Measurements from ENCODE around the gene UCK1.
"Not testable (repeated sequence)": the region's sequence is repeated elsewhere in the genome, so short reads cannot be mapped to it uniquely, and the experiment has no call there.

The UCK1 gene

DNA sequence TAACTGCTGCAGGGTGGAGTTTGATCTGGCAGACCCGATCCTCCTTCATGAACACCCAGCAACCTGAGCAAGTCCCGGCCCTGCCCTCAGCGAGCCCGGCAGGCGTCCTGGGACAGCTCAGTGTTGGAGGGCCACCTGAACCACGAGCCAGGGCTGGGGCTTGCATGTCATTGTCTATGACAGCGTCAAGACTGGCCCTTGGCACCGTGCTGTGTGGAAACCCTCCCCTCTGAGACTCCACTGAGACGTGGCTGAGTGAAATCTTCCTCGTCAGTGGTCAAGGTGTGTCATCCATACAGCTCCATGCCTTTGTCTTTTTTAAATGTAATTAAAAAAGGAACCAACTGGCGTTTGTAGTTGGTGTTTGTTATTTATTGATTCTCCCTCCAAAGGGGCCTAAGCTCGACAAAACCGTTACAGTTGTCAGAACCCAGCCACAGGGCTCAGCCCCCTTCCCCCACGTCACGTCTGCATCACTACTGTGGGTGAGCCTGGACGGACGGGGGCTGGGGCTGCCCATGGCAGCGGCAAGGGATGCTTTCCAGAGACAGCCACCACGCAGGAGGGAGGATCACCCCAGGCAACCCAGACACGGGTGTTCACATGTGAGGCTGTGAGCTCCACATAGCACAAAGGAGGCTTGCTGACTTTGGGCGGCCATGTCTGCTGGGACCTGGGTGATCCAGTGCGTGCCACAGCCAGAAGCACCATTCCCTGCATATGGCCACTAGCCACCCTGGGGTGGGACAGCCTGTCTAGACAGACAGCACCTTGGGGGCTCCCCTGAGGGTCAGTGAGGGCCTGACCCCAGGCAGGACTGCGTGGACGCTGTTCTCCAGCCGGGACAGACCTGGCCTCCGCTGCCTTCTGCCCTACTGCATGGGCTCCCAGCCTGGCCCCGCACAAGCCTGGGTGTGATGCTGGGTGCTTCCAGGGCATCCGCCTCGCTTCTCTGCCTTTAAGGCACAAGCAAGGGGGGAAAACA lies 7.3 kb downstream of the UCK1 start:
- no peak for DNase-seq (ENCODE audit: low read depth)

DNA sequence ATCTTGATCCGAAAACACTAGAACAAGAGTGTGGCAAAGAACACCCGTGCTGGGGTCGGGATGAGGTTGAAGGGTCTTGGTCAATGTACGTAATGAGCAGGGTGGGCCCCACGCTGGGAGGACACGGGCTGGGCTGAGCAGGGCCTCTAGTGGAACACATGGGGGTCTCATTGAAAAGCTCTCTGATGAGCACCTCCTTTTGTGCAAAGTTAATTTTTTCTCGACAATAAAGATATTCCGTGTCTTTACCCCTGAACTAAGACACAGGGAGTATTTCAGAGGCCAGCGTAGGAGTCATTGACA lies 8.0 kb downstream of the UCK1 start:
- no peak for DNase-seq (ENCODE audit: low read depth)

DNA sequence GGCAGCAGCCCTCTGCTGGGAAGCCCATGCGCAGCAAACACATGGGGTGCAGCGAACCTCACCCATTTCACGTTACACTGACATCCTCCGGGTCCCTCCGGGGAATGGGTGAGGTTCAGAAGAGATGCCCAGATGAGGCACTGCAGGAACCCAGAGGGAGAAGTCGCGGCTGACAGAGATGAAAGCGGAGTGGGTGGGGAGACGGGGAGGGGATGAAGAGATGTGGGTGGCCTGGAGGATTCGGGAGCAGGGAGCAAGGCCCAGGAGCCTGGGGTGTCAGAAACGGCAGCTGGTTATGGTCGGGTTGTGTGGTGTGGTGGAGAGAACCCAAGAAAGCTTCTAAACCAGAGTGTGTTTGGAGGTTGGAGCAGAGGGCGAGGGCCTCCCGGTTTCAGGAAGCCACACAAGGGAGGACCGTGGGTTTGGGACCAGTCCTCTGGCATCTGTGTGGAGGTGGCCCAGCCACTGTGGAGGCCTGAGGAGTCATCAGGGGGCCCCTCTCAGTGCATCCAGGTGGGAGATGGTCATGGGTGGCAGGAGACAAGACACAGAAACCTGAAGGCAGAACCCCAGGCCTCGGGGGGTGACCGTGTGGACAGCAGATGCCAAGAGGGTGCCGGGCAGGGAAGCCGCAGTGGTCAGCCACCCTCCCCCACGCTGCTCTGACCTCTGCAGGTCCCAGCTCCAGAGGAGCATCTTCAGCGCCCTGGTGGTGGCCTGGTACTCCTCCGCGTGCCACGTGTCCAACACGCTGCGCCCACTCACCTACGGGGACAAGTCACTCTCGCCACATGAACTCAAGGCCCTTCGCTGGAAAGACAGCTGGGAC lies 8.6 kb downstream of the UCK1 start:
- no peak for DNase-seq (ENCODE audit: low read depth)

DNA sequence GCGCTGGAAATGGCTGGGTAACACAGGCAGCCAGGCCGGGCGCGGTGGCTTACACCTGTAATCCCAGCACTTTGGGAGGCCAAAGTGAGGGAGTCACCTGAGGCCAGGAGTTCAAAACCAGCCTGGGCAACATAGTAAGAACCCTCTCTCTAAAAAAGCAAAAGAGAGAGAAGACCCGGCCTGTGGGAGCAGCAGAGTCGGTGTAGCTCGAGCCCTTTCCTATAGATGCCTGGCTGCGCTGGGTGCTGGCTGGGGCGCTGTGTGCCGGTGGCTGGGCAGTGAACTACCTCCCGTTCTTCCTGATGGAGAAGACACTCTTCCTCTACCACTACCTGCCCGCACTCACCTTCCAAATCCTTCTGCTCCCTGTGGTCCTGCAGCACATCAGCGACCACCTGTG lies 9.2 kb downstream of the UCK1 start:
- DNase-seq (ENCODE audit: low read depth): no peak

DNA sequence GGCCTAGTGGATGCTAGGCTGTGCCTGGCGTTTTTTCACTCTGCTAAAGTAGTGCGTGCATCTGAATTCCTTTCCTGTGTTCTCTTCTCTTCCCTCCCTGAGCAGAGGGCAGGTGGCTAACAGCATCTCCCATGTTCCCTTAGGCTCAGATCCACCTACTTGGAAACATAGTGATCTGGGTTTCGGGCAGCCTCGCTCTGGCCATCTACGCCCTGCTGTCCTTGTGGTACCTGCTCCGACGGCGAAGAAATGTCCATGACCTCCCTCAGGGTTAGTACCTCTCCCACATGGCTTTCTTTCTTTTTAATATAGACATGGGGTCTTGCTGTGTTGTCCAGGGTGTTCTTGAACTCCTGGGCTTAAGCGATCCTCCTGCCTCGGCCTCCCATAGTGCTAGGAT lies 9.9 kb downstream of the UCK1 start:
- DNase-seq (ENCODE audit: low read depth): no peak

DNA sequence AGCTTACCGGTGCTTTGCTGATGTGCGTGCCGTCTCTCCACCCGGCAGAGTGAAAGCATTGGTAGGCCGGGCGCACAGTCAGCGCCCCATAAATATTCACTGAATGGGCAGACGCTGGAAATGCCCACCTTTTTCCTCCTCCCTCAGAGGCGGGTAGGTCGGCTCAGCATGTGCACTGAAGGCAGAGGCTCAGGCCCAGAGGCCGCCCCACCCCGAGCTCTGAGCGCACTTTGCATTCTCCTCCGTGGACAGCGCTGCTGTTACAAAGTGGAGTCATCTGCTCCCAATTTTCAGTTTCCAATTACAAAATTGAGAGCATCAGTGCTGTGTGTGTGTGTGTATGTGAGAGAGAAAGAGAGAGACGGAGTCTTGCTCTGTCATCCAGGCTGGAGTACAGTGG lies 10.6 kb downstream of the UCK1 start:
- no peak for DNase-seq (ENCODE audit: low read depth)

DNA sequence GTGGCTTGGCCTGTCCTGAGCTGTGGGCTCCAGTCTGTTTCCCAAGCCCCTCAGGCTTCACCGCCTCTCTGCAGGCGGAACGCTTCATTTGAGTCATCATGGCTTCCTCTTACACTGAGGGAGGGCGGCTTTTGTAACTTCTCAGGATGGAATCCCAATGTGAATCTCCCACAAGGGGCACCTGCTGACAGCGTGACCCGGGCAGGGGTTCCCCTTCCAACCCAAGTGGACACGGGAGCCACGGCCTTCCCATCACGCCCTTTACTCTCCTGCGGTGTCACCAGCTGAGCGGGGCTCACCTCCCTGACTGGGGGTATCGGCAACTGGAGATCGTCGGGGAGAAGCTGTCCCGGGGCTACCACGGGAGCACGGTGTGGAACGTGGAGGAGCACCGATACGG lies 12.5 kb downstream of the UCK1 start:
- DNase-seq (ENCODE audit: low read depth): no peak

DNA sequence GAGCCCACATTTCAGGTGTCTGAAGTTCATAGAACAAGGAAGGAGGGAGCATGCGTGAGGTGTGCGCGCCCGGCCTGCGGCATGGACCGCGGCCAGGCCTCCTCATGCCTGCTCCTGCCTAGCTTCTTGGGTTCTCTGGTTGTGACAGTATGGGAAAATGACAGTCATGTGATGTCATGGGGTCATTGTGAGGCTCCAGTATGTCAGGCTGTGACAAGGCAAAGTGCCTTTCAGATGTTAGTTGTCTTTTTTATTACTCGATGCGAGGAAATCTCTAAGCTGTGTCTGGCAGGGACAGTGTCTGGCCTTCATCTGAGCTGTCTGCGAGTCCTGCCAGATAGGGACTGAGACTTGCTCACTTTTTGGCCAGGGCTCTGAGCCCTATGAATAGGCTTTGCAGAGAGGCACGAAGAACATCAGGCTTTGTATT lies 13.3 kb downstream of the UCK1 start:
- DNase-seq (ENCODE audit: low read depth): no peak

DNA sequence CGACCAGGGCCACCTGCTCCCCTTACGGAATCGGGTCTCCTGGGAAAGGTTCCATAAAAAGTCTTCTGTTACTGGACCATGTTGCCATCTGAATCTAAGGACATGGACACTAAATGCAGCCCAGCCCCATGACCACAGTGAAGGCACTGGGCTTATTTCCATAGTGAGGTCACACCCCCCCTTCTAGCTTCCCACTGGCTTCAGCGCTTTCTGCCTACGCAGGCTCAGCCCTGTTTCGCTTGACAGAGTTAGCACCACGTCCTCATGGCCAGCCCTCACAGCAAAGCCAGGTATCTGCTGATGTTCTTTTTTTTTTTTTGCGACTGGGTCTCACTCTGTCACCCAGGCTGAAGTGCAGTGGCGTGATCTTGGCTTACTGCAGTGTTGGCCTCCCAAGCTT lies 14.1 kb downstream of the UCK1 start:
- no peak for DNase-seq (ENCODE audit: low read depth)

DNA sequence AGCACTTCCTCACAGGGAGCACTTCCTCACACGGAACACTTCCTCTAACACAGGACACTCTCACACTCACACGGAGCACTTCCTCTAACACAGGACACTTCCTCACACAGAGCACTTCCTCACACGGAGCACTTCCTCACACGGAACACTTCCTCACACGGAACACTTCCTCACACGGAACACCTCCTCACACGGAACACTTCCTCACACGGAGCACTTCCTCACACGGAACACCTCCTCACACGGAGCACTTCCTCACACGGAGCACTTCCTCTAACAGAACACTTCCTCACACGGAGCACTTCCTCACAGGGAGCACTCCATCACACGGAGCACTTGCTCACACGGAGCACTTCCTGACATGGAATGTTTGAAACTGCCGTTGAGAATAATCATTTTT lies 15.0 kb downstream of the UCK1 start:
- DNase-seq (ENCODE audit: low read depth): no peak

DNA sequence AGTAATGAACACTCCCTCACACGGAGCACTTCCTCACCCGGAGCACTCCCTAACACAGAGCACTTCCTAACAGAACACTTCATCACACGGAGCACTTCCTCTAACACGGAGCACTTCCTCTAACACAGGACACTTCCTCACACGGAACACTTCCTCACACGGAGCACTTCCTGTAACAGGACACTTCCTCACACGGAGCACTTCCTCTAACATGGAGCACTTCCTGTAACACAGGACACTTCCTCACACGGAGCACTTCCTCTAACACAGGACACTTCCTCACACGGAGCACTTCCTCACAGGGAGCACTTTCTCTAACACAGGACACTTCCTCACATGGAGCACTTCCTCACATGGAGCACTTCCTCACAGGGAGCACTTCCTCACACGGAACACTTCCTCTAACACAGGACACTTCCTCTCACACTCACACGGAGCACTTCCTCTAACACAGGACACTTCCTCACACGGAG lies 15.5 kb downstream of the UCK1 start:
- not testable (repeated sequence) for DNase-seq (ENCODE audit: low read depth)

DNA sequence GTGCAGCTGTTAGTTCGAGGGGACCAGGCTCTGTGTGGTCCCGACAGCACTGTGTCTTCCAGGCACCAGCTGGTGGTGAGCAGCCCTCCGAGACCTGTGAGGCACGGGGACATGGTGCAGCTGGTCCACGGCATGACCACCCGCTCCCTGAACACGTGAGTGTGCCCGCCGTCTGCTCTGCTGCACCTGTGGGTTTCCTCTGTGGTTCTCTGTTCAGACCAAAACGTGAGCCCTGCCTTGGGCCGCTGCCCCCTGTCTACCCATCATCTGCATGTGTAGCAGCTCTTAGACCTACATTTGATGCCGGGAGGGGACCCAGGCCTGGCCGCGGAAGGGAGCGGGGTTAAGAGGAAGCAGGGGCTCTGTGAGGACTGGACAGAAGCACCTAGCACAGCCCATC lies 17.9 kb downstream of the UCK1 start:
- DNase-seq (ENCODE audit: low read depth): no peak

DNA sequence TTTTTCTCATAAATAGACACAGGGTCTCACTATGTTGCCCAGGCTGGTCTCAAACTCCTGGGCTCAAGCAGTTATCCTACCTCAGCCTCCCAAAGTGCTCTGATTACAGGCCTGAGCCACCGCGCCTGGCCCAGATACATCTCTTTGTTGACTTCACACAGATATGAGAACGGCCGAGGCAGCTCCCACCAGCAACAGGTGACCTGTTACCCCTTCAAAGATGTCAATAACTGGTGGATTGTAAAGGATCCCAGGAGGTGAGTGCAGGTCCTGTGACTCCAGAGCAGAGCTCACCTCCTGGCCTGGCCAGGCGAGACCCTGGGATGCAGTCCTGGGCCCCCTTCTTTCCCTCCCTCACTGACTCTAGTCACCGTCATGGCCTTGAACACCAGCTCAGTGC lies 19.2 kb downstream of the UCK1 start:
- DNase-seq (ENCODE audit: low read depth): no peak

DNA sequence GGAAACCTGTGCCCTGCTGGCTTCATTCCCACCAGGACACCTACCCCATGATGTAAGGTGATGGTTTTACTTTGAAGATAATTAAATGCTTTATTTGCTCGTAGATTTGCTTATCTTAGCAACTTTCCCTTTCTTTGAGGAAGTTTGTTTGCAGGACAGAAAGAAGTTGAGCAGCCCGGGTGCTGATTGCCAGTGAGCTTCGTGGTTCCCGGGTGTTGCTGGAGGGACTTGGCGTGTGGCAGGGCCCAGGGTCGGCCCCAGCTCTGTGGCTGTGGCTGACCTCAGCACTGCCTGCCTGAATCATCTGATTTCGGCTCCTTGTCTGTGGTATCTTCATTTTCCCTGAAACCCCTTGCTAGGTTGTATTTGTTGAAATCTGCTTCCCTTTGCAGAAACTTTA lies 19.6 kb downstream of the UCK1 start:
- DNase-seq (ENCODE audit: low read depth): no peak

DNA sequence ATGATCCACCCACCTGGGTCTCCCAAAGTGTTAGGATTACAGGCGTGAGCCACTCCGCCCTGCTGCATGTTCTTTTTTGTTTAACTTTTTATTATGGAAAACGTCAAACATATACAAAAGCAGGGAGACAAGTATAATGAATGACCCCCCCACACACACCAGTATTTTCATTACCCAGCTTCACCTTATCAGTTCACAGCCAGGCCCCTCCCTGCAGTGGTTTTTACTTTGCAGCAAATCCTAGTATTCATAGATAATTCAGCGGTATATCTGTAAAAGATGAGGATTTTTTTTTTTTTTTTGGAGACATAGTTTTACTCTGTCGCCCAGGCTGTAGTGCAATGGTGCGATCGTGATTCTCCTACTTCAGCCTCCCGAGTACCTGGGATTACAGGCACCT lies 26.1 kb downstream of the UCK1 start:
- no peak for DNase-seq (ENCODE audit: low read depth)

DNA sequence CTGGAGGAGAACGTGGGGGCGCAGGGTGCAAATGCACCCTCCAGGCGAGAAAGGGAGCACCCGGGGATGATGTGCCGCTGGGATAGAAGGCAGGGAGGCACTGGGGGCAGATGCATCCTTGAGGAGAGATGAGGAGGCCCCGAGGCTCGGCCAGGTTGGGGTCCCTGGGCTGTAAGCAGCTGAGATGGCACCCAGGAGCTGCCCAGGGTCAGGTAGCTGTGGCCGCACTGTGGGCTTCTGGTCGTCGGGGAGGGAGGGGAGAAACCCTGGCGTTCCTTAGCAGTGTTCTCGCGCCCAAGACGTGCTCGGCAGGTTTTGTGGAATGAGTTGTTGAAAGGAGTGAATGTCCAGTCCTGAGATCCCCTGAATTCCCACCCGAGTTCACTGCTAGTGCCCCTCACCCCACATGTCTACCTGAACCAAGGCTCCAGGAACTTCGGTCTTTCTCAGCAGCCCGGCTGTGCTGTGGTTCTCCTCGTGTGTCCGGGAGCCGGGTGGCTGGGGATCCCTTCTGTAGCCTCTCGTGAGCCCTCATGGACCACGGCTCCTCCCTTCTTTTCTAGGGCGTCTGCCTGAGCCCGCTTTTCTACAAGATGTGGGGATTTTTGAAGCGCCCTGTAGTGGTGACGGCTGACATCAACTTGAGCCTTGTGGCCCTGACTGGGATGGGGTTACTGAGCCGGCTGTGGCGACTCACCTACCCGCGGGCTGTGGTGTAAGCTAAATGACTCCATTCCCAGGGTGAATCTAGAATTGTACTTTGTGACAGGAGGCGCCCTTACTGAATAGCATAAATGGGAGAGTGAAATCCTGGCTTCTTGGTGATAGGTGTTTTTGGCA lies 27.2 kb downstream of the UCK1 start:
- DNase-seq (ENCODE audit: low read depth): peak; percentile 16

DNA sequence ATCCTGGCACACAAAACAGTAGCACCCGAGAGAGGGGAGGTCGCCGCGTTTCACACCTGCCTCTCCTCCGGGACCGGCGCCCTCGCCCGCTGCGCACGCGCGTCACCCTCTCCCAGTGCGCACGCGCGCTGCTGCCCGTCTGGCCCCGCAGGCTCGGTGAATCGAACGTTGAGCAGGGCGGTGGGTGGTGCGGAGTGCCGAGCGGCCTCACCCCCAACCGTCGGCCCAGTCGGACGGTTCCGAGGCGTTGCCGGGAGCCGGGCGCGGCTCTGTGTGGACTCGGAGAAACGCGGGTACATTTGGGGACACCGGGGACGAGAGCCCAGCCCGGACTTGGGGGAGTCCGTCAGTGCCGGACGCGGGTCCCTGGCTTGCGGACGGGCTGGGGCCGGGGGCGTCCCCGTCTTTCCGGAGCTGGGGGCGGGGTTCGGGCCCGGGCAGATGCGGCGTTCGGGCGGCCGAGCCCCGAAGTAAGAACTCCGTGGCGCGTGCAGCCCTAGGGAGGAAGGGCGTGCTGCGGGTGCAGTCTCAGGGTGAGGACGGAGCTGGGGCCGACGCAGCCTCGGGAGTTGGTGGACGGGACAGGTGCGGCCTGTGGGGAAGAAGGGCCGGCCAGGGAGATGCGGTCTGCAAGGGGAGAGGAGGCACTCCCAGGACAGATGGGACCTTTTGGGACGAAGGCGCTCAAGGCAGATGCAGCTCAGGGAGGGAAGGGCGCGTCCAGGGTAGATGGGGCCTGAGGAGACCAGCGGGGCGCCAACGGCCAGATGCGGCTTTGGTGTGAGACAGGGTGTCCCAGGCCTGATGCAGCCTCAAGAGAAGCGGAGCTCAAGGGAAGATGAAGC lies 28.1 kb downstream of the UCK1 start, which contains the start of gene POMT1:
Gene POMT1, plus strand, starts transcription at position 138 of the 845 bp plus-strand sequence. CDS start 1,301 bp downstream, outside the sequence.
- peak; percentile 62 for DNase-seq (ENCODE audit: low read depth)

DNA sequence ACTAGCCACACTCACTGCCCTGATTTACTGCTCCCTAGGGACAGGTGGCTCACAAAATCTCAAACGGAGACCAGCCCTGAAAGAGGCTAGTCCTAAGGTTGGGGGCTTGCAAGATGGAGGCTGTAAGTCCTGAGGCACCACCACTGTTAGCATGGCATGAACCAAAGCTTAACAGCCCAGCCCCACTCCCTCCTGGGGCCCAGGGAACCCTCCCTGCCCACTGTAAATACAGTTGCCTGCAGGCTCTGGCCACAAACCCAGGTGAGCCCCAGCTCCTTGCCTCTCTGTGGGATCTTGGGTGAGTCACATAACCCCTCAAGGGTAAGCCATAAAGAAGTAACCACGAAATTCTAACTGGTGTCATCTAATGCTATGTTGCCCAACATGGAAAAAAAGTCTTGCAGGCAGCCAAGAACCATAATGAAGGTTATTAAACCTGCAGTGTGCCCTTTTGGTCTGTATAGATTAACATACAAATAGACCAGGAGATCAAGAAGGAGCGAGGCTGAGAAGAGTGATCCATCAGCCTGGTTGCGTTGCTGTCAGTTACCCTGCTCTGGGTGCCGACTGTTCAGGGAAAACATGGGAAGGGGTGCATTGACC lies 30.0 kb downstream of the UCK1 start:
- peak; percentile 78 for DNase-seq (ENCODE audit: low read depth)

DNA sequence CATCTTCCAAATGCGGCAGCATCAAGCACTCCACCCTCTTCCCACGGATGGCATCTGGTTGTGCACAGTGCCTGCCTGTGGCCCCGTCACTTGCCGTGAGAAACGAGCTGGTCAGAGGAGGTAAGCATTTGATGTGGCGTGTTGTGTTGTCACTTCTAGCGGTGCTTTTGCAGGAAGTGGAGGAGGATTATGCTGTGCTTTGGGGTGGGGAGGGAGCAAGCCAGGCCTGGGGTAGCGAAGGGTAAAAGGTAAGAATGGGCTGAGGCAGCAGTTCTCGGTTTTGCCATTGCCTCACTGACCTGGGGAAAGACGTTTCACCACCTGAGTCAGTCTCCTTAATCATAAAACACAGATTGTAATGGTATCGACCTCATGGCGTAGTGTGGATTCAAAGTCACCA lies 30.7 kb downstream of the UCK1 start:
- no peak for DNase-seq (ENCODE audit: low read depth)

DNA sequence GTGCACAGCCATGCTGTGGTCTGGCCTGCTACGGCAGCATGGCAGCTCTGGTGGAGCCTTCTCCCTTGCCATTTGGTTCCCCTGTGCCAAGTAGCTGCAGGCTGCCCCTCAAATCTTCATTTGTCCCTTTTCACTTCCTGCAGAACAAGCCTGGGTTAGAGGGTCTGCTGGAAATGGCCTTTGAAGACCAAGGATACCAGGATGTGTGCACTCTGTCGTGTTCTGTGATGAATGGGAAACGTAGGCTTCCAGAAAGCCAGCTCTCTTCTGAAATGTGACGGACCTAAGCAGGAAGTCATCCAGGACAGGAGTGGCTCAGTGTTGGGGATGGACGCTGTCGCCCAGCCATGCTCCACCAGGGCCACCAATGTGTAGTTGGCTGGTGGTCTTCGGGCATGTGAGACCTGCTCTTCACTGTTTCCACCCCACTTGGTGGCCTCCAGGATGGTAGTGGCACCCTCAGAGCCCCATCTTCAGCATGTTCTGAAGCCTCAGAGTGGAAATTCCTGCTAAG lies 31.8 kb downstream of the UCK1 start:
- no peak for DNase-seq (ENCODE audit: low read depth)

Data from amniotic epithelial cell (primary cell).